HCT116 (cell line): ENCODE measurements around the gene SYN1.

ENCODE experiments used
- CEBPB ChIP-seq: IDR thresholded peaks from 2 replicates; pipeline ENCODE4 v1.6.1; 2012; ENCODE audit warnings: low read depth
- SP1 ChIP-seq: IDR thresholded peaks from 2 replicates; pipeline ENCODE4 v1.6.1; 2012; ENCODE audit warnings: low read depth
- YY1 ChIP-seq: IDR thresholded peaks from 2 replicates; pipeline ENCODE4 v1.6.1; 2011; ENCODE audit warnings: low read length, low read depth, moderate library complexity, mild to moderate bottlenecking; ENCODE audit not compliant: insufficient replicate concordance; ENCODE audit errors: extremely low read depth
- TF ChIP-seq, protein P1 (sequence below), 3 experiments: fragments of 200-600 bp in 1 of 3; sonication (generic) in 1 of 3; IDR thresholded peaks in 2 of 3; conservative IDR thresholded peaks in 1 of 3; 2 replicates each; pipeline ENCODE4 v1.5.1; 2012 to 2017; ENCODE audit warnings: low read depth in 2 of 3, low read length in 2 of 3, antibody characterized with exemption in 1 of 3, borderline replicate concordance in 1 of 3, control low read depth in 1 of 3, mild to moderate bottlenecking in 1 of 3, mixed read lengths in 1 of 3, mixed run types in 1 of 3, moderate library complexity in 1 of 3; ENCODE audit not compliant: insufficient read depth in 1 of 3

DNA sequence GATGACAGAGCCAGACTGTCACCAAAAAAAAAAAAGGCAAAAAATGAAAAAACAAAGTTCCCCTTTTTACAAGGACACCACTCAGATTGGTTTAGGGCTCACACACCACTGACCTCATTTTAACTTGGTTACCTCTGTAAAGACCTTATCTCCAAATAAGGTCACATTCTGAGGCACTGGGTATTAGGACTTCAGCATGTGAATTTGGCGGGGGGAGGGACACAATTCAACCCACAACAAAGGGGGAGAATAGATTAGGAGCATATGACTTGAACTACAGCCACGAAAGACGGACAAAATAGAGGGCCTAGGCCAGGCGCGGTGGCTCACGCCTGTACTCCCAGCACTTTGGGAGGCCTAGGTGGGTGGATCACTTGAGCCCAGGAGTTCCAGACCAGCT, 89.6 kb downstream of the SYN1 start:
- TF ChIP-seq SP1 (no peak), CEBPB (no peak), YY1 (no peak)
- TF ChIP-seq, protein P1, sequence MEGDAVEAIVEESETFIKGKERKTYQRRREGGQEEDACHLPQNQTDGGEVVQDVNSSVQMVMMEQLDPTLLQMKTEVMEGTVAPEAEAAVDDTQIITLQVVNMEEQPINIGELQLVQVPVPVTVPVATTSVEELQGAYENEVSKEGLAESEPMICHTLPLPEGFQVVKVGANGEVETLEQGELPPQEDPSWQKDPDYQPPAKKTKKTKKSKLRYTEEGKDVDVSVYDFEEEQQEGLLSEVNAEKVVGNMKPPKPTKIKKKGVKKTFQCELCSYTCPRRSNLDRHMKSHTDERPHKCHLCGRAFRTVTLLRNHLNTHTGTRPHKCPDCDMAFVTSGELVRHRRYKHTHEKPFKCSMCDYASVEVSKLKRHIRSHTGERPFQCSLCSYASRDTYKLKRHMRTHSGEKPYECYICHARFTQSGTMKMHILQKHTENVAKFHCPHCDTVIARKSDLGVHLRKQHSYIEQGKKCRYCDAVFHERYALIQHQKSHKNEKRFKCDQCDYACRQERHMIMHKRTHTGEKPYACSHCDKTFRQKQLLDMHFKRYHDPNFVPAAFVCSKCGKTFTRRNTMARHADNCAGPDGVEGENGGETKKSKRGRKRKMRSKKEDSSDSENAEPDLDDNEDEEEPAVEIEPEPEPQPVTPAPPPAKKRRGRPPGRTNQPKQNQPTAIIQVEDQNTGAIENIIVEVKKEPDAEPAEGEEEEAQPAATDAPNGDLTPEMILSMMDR (IDR thresholded peaks at IDR 0.05 in 2 of 3, conservative IDR thresholded peaks at IDR 0.05 in 1 of 3; ENCODE audit: borderline replicate concordance in 1 of 3, insufficient read depth in 1 of 3, low read depth in 2 of 3, low read length in 2 of 3): no peak
